ENCODE measurements around the gene MALRD1.
"Not testable (repeated sequence)": the region's sequence is repeated elsewhere in the genome, so short reads cannot be mapped to it uniquely, and the experiment has no call there.

MALRD1 gene

GRCh38 chr10:19724287-19724686 is 675.7 kb downstream of the MALRD1 start:
- DNase-seq = peak; percentile 25

- peak; percentile 64 for DNase-seq
Measured at GRCh38 chr10:19728376-19728775, 679.8 kb downstream of the MALRD1 start.

DNA sequence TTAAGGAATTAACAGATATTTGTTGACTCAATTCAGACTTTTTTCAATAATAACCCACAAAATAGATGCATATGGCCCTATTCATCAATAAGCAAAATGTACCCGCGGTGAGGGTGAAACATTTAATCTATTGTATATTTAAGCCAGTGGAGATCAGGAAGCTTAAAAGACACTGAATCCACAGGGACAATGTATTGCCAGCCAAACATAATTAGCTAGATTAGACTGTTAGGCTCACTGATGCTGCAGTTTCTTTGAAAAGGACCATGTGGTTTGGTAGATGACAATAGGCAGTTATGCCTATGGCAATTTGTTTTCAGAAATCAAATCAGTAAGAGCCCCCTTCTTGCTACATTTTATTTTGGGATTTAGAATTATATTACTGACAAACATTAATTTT is 680.4 kb downstream of the MALRD1 start:
- no peak for DNase-seq

- DNase-seq = peak; percentile 71
Measured at GRCh38 chr10:19730167-19730906, 681.7 kb downstream of the MALRD1 start.

- peak; percentile 7 for DNase-seq
Measured at GRCh38 chr10:19730907-19731217, 682.3 kb downstream of the MALRD1 start.

- no peak for DNase-seq
Measured at GRCh38 chr10:19731560-19731959, 683.0 kb downstream of the MALRD1 start.

GRCh38 chr10:19738440-19738839 is 689.8 kb downstream of the MALRD1 start:
- no peak for DNase-seq

GRCh38 chr10:19739232-19739631 is 690.6 kb downstream of the MALRD1 start:
- DNase-seq = not testable (repeated sequence)

DNA sequence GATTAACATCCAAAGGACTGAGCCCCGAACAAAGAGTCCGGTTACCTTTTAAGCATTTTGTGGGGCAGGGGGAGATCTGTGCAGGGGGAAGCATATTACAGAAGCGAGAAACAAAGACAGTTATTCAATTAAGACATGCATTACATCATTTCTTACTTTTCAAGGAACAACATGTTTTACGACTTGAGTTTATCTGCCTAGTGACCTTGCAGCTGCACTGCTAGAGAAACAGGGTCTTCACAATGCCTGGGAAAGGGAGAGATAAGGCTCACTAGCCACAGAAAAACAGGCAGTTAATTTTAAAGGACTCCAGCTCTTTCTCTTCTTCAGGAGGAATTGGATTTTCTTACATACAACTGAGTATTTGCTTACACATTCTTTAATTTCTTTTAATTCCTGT is 693.5 kb downstream of the MALRD1 start:
- DNase-seq = peak; percentile 31

DNA sequence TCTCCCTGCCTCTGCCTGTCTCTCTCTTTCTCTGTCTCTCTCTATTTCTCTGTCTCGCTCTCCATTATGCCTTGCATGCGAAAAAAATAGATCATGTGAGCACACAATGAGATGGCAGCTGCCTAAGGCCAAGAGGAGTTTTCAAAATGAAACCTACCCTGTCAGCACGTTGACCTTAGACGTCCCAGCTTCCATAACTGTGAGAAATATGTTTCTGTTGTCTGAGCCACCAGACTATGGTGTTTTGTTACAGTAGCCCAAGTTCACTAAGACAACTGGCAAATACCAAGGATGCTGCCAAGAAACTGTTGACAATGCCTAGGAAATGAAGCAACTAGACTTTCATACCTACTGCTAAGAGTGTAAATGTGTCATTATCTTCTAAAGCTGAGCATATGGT is 697.1 kb downstream of the MALRD1 start:
- no peak for DNase-seq

DNA sequence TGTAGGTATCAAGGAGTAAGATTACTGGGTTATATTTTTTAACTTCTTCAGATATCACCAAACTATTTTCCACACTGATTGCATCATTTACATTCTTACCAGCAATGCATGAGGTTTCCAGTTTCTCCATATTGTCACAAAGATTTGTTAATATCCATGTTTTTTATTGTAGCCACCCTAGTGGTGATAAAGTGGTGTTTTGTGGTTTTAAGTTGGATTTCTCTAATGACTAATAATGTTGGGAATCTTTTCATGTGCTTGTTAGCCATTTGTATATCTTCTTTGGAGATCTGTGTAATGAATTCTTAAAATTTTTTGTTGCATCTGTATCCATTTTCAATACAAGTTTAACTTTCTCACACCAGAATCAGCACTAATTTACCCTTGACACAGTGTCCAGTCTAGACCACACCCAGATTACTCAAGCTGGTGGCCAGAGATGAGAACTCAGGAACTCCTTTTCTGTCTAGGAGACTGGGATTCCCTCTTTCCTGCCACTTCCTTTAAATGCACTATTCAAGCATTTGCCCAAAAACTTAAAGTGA is 700.7 kb downstream of the MALRD1 start:
- no peak for DNase-seq

DNA sequence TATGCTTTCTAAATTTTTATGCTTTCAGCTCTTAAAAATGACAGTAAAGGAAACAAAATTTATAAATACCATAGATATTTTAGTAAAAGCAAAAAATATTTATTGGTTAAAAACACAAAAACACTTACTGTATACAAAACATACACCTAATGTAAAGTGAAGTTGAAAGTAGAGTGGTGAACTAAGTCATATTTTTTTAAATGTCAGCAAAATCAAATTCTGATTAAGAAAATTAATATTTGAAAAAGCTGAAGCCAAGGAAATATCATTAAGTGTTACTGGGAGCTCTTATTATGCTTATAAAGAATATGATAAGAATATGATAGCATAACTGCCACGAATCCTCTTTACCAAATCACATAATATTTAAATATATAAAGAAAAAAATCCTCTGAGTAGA is 702.4 kb downstream of the MALRD1 start:
- no peak for DNase-seq

DNA sequence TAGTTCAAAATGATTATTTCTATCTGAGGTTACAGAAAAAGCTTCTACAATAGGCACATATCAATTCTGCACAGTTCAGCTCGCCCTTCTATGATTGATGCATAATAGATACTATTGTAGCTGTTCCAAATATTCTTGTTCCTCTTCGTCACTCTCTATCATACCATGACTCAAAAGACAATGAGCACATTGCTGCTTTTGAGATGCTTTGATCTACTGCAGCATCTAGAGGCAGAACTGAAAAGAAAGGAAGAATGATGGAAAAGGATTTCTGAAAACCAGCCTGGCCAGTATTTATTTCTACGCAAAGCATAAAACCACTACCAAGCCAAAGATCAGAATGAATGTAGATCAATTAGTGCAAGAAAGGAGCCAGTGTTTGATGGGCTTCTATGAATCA is 708.3 kb downstream of the MALRD1 start:
- no peak for DNase-seq

- DNase-seq = no peak
Measured at GRCh38 chr10:19762026-19762425, 713.4 kb downstream of the MALRD1 start.

DNA sequence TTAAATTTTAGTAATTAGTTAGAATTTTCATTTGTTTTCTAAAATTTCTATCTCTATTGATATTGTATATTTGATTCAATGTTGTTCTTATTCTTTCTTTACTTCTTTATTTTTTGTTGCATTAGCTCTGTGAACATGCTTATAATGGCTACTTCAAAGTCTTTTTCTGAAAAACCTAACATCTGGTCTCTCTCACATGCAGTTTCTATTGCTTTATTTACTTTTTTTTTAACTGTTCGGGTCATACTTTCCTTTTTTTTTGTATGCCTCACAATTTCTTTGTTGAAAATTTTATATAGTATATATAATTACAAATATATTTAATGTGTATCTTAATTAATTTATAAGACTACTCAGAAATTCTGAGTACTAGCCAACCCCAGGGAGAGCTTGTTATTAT is 715.5 kb downstream of the MALRD1 start:
- no peak for DNase-seq

DNA sequence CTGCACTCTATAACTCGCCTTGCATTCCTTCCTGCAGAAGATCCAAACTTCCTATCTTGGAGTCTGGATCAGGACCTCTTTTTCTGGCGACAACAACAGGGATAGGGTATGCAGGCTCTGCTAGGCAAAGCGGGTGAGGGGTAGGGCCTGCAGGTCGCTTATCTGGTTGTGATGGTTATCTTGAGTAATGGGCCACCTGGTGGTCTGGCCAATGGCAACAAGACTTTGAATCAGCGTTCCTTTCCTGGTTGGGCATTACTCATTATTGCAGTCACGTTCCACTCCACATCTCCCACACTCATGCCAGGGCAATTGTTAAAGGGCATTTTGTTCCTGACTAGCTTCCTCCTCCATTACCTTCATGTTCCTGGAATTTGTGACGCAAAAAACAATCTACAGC is 719.3 kb downstream of the MALRD1 start:
- no peak for DNase-seq

- not testable (repeated sequence) for DNase-seq
Measured at GRCh38 chr10:19769826-19770225, 721.2 kb downstream of the MALRD1 start.

DNA sequence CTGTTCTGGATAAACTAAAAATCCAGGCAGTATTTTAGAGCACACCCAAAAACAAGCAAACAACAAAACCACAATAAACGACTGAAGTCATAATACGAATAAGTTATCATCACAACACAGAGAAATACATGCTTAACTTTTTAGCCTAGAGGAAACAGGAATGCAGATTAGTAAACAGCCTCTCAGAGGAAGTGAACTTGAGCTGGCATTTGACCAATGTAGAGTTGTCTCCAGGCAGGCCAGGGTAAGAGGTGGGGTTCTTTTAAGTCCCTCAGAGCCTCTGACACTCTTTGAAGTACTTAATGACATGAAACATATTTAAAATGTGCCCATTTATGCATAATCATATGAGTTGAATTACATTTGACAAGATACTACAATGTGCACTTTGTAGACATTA is 724.4 kb downstream of the MALRD1 start:
- peak; percentile 30 for DNase-seq

- DNase-seq = peak; percentile 25
Measured at GRCh38 chr10:19775296-19775695, 726.7 kb downstream of the MALRD1 start.

- DNase-seq = no peak
Measured at GRCh38 chr10:19777806-19778205, 729.2 kb downstream of the MALRD1 start.

GRCh38 chr10:19778996-19779395 is 730.4 kb downstream of the MALRD1 start:
- no peak for DNase-seq

DNA sequence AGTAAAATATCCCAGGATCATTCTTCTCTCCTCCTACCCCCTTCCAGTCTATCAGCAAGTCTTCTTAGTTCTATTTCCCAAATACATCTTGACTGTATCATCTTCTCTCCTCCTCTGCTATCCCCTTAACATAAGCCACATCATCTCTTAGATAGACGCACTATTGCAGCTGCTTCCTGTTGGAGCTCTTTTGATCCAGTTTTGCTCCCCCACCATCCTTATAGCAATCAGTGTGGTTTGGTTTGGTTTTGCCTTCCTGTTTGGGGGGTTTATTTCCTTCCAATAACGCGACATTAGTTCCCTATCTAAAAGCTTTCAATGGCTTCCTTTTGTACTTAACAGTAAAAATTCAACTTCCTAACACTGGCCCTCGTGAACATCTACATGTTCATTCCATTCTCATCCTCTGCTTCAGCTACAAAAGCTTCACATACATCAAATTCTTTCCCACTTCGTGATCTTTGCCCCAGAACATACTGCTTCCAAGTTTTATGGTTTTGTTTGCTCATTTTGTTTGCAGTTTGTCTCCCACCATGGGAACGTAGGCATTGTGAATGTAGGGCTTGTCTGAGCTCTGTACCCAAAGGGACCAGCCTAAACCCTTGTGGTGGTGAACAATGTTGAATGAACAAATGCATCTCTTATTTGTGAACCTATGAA is 734.0 kb downstream of the MALRD1 start:
- DNase-seq = no peak

DNA sequence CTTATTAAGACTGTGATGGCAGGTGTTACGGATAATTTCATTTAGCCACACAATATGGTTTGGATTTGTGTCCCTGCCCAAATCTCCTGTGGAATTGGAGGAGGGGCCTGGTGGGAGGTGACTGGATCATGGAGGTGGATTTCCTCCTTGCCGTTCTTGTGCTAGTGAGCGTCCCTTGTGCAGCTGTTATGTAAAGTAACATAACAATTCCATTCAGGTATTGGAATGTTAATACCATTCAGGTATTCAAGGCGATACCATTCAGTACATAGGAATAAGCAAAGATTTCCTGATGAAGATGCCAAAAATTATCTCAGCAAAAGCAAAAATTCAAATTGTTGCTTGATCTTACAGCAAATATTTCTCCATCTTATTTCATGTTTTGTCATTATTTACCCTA is 735.1 kb downstream of the MALRD1 start:
- DNase-seq = no peak
